Testis (tissue), 2 donors: ENCODE results near the gene AVPR1A.

Experiments
- CTCF ChIP-seq, 3 experiments: fragments of 450-650 bp in 2 of 3; fragments of 200-600 bp in 1 of 3; sonication (generic) in 1 of 3; IDR thresholded peaks; one replicate each; pipeline ENCODE4 v1.5.1; 2016 to 2019; ENCODE audit warnings: antibody characterized with exemption in 3 of 3, mild to moderate bottlenecking in 2 of 3, moderate library complexity in 1 of 3
- POLR2A ChIP-seq: fragments of 450-650 bp; IDR thresholded peaks from one replicate; pipeline ENCODE4 v1.6.1; 2017; ENCODE audit warnings: antibody characterized with exemption, mild to moderate bottlenecking, moderate library complexity

GRCh38 chr12:63144556-63144955 is 6.4 kb downstream of the AVPR1A start:
- TF ChIP-seq POLR2A (no peak), CTCF (IDR thresholded peaks at IDR 0.05) (no peak)
